Hematopoietic multipotent progenitor cell treated with erythropoietin and hydrocortisone succinate and interleukin-3 and kit ligand, for 6 days (in vitro differentiated cells): ENCODE measurements around the gene EIF1.
A peak's percentile ranks its signal among the peaks of the same experiment; 100 is the strongest.

Source experiments
- DNase-seq: peaks from one replicate; pipeline ENCODE4 v3.0.0-alpha.2; 2015

Gene EIF1

DNA sequence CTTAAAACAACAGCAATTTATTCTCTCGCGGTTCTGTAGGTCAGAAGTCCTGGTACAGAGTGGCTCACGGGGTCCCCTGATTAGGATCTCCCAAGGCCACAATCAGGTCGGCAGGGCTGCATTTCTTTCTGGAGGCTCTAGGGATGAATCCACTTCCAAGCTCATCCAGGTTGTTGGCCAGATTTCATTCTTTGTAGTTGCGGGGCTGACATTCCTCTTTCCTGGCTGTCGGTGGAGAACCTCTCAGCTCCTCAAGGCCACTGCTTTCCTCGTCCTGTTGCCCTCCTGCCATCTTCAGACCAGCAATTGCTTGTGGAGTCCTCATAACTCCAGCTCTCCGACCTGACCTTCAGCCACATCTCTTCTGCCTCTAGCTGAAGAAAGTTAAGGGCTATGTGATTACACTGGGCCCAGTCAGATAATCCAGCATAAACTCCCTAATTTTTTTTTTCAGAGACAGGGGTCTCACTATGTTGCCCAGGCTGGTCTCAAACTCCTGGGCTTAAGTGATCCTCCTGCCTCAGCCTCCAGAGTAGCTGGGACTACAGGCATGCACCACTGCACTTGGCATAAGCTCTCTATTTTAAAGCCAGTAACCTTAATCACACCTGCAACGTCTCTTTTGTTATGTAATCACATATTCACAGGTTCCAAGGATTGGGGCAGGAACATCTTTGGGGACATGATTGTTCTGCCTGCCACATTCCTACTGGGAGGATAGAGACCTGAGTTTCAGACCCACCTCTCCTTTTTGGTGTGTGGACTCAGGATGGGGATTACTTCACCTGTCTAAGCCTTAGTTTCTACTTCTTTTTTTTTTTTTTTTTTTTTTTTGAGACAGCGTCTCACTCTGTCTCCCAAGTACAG is 19.4 kb downstream of the EIF1 start:
- no peak for DNase-seq

DNA sequence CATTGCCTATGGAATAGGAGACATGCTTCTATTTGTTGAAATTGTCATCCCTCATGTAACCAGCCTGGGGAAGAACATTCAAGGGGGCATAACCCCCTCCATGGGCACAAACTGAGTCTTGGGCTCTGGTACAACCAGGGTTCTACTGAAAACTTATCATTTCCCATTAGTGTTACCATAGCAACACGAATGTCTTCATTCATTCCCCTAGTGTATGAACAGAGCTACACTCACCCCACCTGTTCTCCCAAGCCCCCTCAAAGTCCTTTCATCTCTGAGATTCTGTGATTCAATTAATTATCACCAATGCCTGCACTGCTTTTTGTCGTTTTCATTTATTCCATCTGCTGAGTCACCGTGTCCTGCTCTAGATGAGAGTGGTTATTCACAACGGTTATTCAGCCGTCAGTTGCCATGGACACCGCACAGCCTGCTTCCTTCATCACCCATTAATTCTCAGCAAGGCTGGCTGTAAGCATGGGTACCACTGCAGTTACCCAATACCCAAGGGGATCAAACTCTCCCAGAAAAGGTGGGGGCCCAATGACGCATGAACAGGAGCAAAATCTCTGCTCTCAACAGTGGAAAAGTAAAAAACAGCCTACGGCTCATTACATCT is 21.9 kb downstream of the EIF1 start:
- DNase-seq, result no peak

DNA sequence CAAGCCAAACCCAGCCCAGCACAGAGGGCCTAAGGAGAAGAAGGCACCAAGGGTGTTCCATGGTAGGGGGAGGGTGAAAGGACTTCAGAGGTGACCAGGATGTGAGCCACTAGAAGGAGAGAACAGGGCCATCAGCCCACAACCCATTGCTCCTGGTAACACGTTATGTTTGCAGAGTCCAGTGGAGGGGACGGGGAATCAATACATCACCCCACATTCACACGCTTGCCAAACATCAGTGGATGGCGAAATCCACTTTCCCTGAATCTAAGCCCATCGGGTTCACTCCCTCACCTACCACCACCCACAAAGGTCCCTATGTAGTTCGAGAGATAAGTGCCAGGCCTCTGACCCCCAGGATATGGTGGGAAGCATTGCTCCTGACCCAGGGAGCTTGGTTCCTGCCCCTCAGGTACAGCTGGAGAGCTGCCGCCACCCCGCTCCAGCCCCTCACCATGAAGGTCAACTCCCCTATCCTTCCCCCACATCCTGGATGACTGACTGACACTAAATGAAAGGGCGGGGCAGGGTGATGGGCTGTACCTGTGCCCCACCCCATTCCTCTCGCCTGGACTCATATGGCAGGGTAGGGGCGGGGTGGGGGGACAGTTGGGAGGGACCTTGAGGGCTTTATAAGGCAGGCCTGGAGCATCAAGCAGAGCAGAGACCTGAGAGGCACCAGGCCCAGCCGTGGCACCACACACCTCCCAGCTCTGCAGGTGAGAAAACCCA is 23.1 kb downstream of the EIF1 start, which contains the start of gene GAST:
GAST (plus strand) TSS at position 663 of the 732 bp plus-strand sequence. CDS start 3,106 bp downstream, outside the sequence.
- DNase-seq, result no peak

DNA sequence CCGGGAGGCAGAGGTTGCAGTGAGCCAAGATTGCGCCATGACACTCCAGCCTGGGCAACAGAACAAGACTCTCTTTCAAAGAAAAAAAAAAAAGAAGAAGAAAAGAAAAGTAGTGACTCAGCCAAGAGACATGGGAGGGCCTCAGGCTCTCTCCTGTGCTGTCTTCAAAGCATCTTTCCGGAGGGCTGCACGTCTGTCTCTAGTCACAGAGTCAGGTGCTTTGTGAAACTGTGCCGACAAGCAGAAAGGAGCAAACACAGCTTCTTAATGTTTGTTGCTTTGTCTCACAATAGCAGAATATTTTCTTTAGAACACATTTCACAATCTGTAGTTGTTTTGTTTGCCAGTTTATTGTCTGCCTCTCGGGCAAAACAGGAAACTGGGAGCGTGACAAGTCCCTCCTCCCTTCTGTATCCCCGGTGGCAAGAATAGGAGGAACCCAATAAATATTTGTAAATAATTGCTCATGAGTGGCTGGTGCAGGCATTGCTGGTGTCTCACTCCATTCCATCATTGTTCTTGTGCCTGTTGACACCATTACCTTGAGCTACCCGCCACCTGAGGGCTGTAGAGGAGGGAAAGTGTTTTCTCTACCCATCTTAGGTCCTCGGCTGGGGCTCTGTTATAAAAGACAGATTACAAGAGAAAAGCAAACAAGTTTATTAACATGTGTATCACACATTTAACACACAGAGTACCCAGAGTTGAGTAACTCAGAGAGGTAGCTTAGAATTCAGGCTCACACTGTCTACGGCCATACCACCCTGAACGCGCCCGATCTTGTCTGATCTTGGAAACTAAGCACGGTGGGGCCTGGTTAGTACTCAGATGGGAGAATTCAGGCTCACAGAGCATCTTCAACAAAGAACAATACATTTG is 29.0 kb downstream of the EIF1 start:
- no peak for DNase-seq

DNA sequence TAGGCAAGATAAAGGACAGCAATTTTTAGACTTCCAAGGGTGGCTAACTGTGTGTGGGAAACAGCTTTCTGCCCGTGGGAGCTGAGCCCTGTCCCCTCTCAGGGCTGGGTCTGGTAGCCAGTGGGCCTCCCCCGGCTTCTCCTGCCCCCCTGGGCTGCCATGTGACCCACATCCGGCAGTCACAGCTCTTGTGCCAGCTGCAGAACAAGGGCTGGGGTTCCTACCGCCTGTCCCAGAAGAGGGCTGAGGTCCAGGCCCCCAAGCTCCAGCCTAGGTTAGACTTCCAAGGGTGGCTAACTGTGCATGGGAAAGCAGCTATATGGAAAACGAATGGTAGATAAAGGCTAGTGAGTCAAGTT is 29.6 kb downstream of the EIF1 start:
- DNase-seq, result no peak

DNA sequence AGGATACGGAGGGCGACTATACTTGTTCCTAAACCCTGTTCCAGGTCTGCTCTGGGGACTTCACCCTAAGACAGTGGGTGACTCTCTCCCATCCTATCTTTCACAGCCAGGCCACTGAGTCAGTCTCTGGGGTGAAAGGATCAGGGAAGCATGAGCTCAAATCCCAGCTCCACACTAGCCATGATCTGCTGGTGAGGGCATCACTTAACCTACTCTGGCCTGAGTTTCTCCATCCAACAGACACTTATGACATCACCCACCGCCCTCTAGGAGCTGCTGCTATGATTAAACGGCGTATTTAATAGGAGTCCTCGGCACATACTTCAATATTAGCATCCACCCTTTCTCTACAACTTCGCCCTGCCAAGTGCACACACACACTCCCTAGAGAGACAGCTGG is 33.5 kb downstream of the EIF1 start:
- DNase-seq, result no peak

DNA sequence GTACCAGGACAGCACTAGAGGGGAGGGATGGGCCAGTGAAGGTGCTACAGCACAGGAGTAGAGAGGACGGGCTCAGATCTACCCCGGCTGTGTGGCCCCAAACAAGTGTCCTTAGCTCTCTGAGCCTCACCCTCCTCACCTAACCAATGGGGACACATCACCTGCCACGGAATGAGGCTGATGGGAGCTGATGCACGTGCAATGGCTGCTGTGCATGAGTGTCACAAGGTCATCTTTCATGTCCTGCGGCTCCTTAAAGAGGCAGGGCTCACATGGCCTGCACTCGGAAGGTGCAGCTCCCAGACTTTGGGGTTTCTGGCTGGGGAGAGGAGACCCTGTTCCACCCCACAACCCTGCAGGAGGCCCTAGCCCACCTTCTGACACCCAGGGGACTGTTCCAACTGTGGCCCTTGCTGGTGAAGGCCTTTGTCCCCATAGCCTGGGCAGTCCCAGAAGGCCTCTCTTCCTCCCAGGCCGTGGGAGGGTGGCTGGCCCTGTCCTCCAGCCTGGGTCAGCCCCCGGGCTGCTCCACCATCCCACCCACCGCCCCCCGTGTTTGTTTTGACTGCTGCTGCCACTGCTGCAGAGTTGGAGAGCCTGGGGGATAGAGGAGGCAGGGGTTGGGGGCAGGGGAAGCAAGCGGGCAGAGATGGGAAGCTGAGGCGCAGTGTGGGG is 35.3 kb downstream of the EIF1 start:
- no peak for DNase-seq

DNA sequence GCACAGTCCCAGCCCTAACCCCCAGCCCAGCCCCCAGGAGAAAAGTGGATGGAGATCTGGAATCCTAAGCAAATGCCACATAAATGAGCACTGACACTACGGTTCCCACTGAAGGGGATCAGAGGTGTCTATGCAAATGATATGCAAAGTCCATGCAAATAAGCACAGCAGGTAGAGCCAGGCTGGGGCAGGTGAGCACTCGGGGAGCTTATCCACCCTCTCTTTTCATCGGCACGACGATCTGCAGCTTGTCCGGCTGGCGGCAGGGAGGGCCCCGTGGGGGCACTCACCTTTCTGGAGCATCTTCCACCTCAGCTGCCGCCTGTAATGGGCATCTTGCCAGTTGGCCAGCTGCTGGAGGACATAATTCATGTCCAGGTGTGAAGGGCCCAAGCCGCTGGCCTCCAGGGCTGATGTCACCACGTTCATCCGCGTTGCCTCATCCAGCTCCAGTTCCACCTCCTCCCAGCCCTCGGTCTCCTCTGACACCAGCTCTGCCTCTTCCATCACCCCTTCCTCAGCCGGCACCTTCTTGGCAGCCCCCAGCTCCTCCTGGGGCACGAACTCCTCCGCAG is 35.9 kb downstream of the EIF1 start:
- no peak for DNase-seq

DNA sequence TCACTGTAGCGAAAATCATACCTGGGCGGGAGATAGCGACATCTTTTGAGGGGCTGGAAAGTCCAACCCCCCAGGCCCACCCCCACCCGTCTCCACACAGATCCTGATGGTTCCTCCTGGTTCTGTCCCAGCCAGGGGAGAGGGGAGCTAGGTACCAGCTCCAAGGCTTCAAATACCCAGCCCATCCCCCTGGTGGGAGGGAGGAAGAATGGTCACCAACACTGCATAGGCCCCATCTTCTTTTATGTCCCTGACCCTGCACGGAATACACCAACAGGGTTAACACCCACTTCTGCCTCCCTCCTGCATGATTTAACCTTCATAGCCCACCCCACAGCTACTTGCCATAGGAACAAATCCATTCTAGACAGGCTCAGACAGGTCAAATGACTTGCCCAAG is 36.4 kb downstream of the EIF1 start:
- DNase-seq, result no peak

DNA sequence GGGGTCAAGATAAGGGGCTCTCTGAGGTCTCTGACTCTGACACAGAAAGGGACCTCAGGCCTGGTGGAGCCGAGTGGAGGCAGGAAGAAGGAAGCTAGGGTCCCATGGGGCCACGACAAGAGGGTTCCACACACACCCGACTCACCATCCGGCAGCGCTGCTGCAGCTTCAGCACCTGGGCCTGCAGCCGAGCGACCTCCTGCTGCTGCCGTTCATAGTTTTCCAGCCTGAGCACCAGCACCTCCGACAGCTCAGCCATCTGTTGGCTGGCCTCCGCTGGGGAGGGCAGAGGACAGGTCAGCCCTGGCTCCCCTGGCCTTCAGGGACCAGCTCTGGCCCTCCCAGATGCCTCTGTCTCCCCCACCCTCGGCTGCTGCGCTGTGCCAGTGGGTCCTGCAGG is 39.4 kb downstream of the EIF1 start:
- DNase-seq, result no peak

DNA sequence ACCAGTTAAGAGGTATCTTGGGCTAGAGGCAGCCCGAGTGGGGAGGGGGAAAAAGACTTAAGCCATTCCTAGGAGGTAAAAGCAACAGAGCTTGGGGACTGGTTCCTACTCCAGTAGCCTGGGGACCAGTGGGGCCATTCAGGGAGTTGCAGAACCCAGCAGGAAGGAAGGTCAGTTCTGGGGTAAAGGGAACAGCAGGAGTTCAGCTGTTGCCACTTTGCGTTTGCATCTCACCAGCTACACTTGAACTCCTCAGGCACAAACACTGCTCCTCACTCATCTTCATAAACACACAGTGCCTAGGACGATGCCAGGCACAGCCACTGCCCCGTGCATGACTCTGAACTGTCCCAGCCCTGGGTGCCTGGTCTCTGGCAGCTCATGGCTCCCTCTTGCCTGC is 41.8 kb downstream of the EIF1 start:
- no peak for DNase-seq

DNA sequence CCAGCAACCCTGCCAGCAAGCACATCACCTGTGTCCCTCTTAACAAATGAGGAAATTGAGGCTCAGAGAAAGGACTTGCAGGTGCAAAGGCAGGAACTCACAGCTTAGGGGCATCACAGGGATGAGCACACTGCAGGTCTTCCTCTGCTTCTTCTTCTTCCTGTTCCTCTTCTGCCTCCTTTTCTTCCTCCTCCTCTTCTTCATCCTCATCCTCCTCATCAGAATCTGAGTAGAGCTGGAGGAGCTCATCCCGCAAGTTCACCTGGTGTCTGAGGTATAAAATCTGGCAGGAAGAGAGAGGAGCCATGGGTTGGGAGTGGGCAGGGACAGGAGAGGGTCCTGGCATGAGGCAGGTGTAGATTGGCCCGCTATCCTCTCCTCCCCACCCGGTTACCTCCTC is 43.2 kb downstream of the EIF1 start:
- no peak for DNase-seq

DNA sequence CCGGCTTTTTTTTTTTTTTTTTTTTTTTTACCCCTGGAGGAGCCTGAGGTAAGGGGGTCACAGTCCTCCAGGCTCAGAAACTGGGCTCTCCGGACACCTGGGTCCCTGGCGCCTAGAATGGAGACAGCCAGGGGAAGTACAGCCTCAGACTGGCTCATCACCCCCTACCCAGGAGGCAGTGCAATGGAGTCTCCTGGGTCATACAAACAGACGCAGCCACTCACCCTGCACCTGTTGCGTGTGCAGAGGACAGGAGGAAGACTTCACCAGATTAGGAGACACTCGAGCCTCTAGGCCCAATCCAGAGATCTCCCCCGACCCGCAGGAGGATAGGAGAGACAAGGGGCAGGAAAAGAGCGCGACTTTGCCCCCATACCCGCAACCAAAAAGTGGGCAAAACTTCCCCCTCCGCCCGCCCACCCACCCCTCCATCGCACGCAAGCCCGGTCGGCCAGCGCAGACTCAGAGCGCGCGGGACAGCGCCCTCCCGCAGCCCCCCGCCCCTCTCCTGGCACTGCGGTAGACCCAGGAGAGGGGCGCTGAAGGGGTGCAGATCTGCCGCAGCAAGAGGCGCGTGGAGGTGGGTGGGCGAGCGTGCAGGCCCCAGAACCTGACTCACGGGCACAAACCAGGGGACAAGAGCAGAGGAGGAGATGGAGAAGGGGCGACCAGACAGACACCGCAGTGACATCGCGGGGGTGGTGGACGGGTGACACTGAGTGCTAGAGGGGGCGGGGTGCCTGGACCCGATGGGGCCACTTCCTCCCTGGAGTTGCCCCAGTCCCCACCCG is 44.9 kb downstream of the EIF1 start:
- no peak for DNase-seq

DNA sequence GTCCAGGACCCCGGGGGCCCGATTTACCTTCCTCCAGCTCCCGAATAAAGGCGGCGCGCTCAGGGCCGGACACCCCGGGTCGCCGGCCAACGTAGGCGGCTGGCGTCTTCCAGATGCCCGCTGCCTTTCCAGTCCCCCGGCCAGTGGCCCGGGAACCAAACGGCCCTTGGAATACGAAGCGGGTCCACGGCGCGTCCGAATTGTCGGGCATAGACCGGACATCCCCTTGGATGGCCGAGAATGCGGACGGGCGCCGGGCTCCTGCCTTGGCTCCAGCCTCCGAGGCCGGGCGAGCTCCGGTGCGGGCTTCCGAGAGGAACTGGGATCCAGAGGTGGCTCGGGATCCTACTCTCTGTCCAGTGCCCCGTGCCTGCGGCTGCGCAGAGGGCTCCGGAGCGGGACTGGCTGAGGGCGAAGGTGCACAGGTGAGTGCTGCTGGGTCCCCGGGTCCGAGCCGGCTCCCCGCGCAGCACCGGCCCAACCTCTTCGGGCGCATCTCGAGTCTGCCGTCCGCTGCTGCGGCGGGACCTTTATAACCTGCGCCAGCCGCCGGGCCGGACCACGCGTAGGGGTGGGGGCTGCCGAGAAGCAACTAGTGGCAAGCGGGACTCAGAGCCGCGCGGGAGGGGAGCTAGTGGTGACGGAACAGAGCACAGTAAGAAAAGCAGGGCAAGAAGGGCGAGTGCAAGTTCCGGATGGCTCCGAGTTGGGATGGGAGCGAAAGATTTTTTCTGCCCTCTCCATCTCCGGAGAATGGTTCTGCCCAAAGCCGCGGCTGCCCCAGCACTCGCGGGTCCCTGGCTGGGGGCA is 45.7 kb downstream of the EIF1 start, which contains the start of gene HAP1:
HAP1 (minus strand) TSS at position 505 of the 810 bp plus-strand sequence; CDS start at position 496, 9 bp downstream.
- DNase-seq, result peak; percentile 15

DNA sequence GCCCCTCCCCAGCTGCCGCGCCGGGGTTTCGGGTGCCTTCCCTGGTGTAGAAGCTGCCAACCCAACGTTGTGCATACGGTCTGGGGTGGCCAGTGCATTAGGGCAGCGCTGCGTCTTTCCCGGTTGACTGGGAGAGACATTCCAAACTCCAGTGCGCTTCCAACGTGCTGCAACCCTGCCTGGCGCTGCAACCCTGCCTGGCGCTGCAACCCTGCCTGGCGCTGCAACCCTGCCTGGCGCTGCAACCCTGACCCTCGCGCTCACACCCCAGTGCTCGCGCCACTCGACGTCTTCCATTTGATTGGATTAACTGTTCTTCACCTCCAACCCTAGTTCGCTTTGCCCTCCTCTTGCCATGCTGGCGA is 46.2 kb downstream of the EIF1 start:
- DNase-seq, result no peak

DNA sequence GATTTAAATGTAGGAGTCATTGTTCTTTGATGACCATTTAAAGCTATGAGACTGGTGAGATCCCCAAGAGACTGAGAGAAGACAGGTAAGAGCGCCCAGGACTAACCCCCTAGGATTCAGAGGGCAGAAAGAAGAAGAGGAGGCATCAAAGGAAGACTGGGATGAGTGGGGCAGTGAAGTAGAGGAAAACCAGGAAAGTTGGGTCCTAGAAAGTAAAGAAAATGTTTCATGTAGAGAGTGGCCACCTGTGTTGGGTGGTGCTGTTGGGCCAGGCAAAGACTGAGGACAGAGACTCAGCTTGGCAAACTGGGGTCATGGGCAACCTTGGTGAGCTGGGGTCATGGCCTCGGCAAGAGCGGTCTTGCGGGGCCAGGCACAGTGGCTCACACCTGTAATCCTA is 47.1 kb downstream of the EIF1 start:
- DNase-seq, result no peak

DNA sequence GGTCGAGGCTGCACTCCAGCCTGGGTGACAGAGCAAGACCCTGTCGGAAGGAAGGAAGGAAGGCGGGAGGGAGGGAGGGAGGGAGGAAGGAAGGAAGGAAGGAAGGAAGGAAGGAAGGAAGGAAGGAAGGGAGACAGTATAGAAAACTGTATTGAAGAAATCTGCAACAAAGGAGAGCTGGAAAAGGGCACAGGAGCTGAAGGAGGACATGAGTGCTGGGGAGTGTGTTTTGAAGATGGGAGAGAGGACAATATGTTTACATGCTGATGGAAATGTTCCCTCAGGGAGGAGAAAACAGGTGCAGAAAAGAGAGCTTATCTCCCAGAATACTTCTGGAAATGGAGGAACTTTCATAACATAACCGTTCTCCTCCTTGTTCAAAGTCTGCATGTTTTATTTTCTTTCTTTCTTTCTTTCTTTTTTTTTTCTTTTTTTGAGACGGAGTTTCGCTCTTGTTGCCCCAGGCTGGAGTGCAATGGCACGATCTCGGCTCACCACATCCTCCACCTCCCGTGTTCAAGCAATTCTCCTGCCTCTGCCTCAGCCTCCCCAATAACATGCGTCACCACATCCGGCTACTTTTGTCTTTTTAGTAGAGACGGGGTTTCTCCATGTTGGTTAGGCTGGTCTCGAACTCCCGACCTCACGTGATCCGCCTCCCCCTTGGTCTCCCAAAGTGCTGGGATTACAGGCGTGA is 48.4 kb downstream of the EIF1 start:
- DNase-seq, result no peak

DNA sequence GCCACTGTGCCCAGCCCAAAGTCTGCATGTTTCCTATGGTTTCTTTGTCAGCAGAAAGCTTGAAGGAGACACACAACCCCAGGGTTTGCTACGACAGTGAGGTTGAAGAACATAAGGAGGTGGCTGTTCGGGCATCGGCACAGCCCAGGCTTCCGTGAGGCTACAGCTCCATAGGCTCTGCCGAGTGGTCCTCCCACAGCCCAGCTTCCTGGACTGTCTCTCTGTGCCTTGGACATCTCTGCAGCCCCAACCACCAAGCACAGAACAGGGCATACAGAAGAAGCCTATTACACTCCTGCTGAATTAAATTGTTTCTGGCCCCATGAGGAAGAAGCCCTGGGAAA is 49.0 kb downstream of the EIF1 start:
- DNase-seq, result no peak

DNA sequence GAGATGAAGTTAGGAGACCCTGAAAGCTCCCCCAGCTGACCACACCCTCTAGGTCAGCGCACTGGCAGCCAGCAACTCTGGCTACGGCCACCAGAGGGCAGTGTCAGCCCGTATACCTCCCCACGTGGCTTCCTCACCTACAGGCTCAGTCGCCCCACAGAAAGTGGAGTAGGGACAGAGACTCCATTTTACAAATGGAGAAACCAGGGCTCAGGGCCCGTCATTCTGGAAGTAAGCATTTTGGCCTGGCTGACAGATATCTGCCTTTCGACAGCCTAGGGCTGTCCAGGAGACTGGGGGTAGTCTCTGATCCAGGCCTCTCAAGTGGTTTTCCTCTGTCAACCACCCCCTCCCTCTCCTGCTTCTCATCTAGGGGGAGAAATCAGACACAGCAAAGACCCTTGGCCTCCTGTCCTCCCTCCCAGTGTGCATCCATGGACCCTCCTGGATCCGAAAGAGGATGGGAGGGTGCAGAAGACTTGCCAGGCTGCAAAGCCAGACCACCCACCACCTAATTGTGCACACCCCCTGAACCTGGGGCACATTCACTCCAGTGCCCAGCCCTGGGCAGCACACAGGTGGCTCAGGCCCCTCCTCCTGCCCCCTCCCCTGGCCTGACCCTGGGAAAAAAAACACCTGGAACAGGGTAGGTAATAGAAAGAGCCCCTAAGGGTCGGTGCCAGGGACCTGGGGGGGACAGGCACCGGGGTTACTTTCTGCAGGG is 49.6 kb downstream of the EIF1 start:
- DNase-seq, result peak; percentile 90
